ENCODE results near the gene CTXN1. TPM values are rescaled to one million over a fixed set of nuclear protein-coding genes. Genes with fewer than 3 reads are reported as not detected.
A peak's percentile ranks its signal among the peaks of the same experiment; 100 is the strongest.
"Not testable (repeated sequence)": the region's sequence is repeated elsewhere in the genome, so short reads cannot be mapped to it uniquely, and the experiment has no call there.

CTXN1 gene
- total and polyA plus RNA-seq, 8 donors = 4.2 to 13.3 (median 8.6) TPM

DNA sequence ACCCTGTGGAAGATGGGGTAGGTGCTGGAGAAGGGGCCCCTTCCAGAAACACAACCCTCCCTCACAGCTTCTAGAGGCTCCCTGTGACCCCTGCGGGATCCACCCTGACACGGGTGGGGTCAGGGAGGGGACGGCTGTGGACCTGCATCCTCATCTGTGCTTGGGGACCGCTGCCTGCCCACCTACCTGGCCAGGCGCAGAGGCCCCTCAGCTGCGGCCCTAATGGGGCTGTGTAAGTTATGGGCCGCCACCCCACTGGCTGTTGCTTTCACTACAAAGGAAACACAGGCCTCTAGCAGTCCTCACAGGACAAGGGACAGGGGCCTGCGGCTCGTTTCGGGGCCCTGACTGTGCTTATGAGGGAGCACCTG is 7.0 kb upstream of the CTXN1 start:
- TF ChIP-seq, protein P1, sequence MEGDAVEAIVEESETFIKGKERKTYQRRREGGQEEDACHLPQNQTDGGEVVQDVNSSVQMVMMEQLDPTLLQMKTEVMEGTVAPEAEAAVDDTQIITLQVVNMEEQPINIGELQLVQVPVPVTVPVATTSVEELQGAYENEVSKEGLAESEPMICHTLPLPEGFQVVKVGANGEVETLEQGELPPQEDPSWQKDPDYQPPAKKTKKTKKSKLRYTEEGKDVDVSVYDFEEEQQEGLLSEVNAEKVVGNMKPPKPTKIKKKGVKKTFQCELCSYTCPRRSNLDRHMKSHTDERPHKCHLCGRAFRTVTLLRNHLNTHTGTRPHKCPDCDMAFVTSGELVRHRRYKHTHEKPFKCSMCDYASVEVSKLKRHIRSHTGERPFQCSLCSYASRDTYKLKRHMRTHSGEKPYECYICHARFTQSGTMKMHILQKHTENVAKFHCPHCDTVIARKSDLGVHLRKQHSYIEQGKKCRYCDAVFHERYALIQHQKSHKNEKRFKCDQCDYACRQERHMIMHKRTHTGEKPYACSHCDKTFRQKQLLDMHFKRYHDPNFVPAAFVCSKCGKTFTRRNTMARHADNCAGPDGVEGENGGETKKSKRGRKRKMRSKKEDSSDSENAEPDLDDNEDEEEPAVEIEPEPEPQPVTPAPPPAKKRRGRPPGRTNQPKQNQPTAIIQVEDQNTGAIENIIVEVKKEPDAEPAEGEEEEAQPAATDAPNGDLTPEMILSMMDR (IDR thresholded peaks at IDR 0.05) = no peak
- DNase-seq (peak in 1 of 4 donors; percentile 53), ATAC-seq (no peak)
- Histone ChIP-seq H3K36me3 (peaks cover 0 to 83% of the 10 kb centered on the region in 2 donors), H3K4me3 (no peak overlapping the region), H3K27me3 (no peaks in the 10 kb centered on the region), H3K4me1 (no peaks in the 10 kb centered on the region), H3K27ac (no peak overlapping the region), H3K9me3 (no peaks in the 10 kb centered on the region)
- intact Hi-C loops (cut with DNase I) = no loop called here

DNA sequence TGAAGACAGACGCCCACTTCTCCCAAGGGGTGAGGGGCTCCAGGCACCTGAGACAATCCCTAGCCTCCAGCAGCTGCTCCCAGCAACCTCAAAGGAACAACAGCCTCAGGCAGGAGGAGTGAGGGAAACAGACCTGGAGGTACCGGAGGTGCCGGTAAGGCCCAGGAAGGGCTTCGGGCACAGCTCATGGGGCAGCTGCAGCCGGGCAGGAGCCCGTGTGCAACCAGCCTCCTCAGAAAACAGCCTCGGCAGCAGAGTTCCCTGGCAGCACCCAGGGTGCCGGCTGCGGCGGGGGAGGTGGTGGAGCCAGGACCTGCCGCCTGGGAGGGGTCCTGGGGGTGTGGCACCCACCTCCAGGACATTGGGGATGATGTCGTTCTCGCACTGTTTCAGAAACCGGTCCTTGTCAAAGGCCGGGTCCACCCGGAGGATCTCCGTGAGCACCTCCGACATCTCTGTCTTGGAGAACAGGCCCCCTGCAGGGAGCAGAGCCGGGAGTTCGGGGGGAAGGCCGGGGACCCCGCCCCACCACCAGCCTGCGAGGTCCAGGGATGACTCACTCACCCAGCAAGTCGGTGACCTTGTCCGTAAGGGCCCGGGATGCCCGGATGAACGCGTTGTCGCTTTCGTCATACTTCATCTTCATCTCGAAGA is 6.5 kb upstream of the CTXN1 start:
- ATAC-seq (no peak), DNase-seq (peak in 2 of 4 donors; percentile 26 to 60)
- TF ChIP-seq, protein P1 (IDR thresholded peaks at IDR 0.05) = no peak
- no peak overlapping the region for H3K4me3 ChIP-seq
- H3K9me3 ChIP-seq = no peaks in the 10 kb centered on the region
- peaks cover 0 to 83% of the 10 kb centered on the region in 2 donors for H3K36me3 ChIP-seq
- H3K4me1 ChIP-seq = no peaks in the 10 kb centered on the region
- no peak overlapping the region for H3K27ac ChIP-seq
- intact Hi-C loops (cut with DNase I) = no loop called here
- H3K27me3 ChIP-seq = no peaks in the 10 kb centered on the region

DNA sequence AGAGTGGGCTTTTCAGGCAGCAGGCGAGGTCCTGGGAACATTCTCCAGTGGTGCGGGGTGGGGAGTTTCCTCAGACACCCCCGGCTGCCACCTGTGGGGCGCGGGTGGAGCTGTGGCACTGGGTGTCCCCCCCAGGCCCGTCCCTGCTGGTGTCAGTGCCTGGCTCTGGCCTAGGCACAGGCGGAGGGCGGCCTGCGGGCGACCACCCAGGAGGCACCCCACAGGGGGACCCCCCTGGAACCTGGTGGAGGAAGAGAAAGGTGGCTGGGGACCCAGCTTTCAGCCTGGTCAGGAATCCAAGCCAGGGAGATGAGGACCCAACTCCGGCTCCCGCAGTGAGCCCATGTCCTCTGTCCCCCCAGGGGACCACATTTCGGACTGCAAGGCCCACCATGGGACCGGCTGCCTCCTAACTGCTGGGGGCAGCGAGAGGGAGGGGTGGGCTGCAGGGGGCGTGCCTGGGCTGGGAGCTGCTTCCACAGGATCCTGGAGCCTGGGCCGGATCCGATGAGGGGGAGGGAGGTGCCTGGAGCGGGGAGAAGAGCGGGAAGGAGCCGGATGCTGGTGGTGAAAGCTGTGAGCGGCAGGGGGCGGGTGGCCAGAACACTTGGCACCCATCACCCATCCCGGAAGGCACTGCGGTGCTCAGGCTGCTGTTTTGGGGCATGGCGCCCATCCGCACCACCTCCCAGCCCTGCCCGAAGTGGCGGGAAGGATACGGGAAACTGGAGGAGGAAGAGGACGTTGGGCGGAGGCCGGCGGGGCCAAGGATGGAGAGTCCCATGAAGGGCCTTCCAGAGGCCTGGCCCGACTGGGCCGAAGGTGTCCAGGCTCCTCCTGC is 5.5 kb upstream of the CTXN1 start:
- Histone ChIP-seq H3K27ac (no peak overlapping the region), H3K36me3 (peaks cover 0 to 78% of the 10 kb centered on the region in 2 donors), H3K9me3 (no peaks in the 10 kb centered on the region), H3K27me3 (no peaks in the 10 kb centered on the region), H3K4me1 (peaks cover 0 to 5% of the 10 kb centered on the region in 2 donors), H3K4me3 (no peak overlapping the region)
- DNase-seq = peak in 2 of 4 donors; percentile 31 to 77
- intact Hi-C loops (cut with DNase I) = no loop called here
- TF ChIP-seq, protein P1 (IDR thresholded peaks at IDR 0.05) = no peak
- ATAC-seq = no peak

DNA sequence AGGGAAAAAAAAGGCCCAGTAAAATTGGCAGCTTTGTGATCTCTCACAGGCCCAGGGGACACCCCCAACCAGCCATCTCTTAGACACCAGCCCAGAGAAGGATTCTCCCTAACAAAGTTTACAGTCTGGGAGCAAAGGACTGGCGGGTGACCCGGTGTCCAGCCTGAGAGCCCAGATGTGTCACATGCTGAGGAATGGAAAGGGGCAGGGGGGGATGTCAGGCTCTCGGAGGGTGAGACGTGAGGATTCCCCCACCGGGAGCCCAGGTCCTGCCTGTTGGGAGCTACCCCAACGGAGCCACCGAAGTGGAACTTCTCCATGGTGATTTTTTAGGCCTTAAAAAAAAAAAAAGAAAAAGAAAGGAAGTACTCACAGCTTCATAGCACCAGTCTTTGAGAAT is 4.8 kb upstream of the CTXN1 start:
- ATAC-seq (no peak), DNase-seq (peak in 2 of 4 donors; percentile 30 to 33)
- H3K4me3 ChIP-seq = no peak overlapping the region
- peaks cover 0 to 71% of the 10 kb centered on the region in 2 donors for H3K36me3 ChIP-seq
- H3K27ac ChIP-seq = no peak overlapping the region
- no peaks in the 10 kb centered on the region for H3K9me3 ChIP-seq
- H3K4me1 ChIP-seq = peaks cover 0 to 9% of the 10 kb centered on the region in 2 donors
- peaks cover 0 to under 1% of the 10 kb centered on the region in 2 donors for H3K27me3 ChIP-seq
- TF ChIP-seq, protein P1 (IDR thresholded peaks at IDR 0.05) = no peak
- intact Hi-C loops (cut with DNase I) = no loop called here

DNA sequence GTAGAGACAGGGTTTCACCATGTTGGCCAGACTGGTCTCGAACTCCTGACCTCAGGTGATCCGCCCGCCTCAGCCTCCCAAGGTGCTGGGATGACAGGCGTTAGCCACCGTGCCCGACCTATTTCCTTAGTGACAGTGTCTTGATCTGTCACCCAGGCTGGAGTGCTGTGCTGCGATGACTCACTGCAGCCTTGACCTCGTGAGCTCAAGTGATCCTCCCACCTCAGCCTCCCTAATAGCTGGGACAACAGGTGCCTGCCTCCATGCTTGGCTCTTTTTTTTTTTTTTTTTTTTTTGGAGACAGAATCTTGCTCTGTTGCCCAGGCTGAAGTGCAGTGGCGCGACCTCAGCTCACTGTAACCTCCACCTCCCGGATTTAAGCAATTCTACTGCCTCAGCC is 4.1 kb upstream of the CTXN1 start:
- H3K27ac ChIP-seq; intact Hi-C loops (cut with DNase I); ATAC-seq: not testable (repeated sequence)

More for the DNA sequence above, 4.1 kb upstream of the CTXN1 start:
- DNase-seq = peak in 1 of 4 donors; percentile 27
- Histone ChIP-seq H3K36me3 (peaks cover 0 to 64% of the 10 kb centered on the region in 2 donors), H3K4me1 (peaks cover 3 to 17% of the 10 kb centered on the region in 2 donors)
- H3K4me3 ChIP-seq, H3K27me3 ChIP-seq, H3K9me3 ChIP-seq: not testable (repeated sequence)

Data from left lung (tissue), 10 donors.